ENCODE measurements around the gene SMIM35.

DNA sequence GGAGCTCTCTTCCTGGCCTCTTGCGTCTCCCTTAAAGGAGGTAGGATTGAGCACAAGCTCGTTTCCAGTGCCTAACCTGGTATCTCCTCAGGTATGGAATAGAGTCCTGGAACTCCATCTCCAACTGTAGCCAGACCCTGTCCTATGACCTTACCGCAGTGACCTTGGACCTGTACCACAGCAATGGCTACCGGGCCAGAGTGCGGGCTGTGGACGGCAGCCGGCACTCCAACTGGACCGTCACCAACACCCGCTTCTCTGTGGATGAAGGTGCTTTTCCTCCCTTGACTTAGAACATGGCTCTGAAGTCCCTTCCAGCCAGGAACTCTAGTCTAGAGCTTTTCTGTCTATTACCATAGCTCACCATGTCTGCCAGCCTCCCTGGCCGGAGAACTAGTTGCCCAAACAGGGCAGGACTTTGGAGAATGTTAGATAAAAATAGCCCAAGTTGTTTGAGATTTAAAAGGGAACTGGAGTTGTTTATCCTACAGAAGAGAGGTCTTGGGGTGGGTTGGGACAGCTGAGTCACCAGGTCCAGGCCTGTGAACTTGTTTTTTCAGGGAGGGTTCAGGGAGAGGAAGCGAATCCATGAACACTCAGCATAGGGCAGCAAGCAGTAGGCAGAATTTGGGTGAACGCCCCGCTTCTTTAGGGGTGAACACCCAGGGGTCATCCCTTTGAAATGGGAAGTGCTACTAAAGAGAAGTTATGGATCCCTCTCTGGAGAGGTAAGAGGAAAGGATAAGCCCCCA lies 97.2 kb downstream of the SMIM35 start:
- no peak for TF ChIP-seq CTCF (IDR thresholded peaks at IDR 0.05)
- no peak for TF ChIP-seq POLR2A (IDR thresholded peaks at IDR 0.05)
- TF ChIP-seq EP300 (IDR thresholded peaks at IDR 0.05), result no peak
